ENCODE data around the gene ANKRD44.

GRCh38 chr2:197265036-197265435 lies 45.5 kb downstream of the ANKRD44 start:
- no peak for TF ChIP-seq CTCF (IDR thresholded peaks at IDR 0.05; ENCODE audit: borderline replicate concordance, extremely low read depth, low read length, poor library complexity, severe bottlenecking)
- no peak for TF ChIP-seq EZH2 (IDR thresholded peaks at IDR 0.05; ENCODE audit: borderline replicate concordance, low read depth, low read length, severe bottlenecking)
